Central memory CD8-positive, alpha-beta T cell (primary cell): ENCODE measurements around the gene IPO5.
"Not testable (repeated sequence)": the region's sequence is repeated elsewhere in the genome, so short reads cannot be mapped to it uniquely, and the experiment has no call there.

Source experiments
- ATAC-seq: fragments of 150-1000 bp; cut with Tn5 transposase; replicated peaks from 2 replicates; pipeline ENCODE4 v1.10.0; 2022; ENCODE audit warnings: mild to moderate bottlenecking, moderate FRiP score, moderate number of reproducible peaks; ENCODE audit not compliant: poor library complexity, severe bottlenecking; ENCODE audit errors: extremely low read depth
- DNase-seq, 2 donors: peaks; one replicate each; pipeline ENCODE4 v3.0.0; 2021; ENCODE audit warnings: low spot score in 2 of 2
- H3K27ac Mint-ChIP-seq: one replicate; pipeline ENCODE4 v1.8.0; 2022; ENCODE audit warnings: low read depth, mild to moderate bottlenecking, moderate library complexity, mixed read lengths
- H3K27me3 Mint-ChIP-seq: one replicate; pipeline ENCODE4 v1.8.0; 2022; ENCODE audit warnings: mixed read lengths
- H3K36me3 Mint-ChIP-seq: one replicate; pipeline ENCODE4 v1.8.0; 2022; ENCODE audit warnings: mild to moderate bottlenecking, moderate library complexity, mixed read lengths; ENCODE audit not compliant: insufficient read depth
- H3K4me1 Mint-ChIP-seq: one replicate; pipeline ENCODE4 v1.8.0; 2022; ENCODE audit warnings: mixed read lengths
- H3K4me3 Mint-ChIP-seq: one replicate; pipeline ENCODE4 v1.8.0; 2022; ENCODE audit warnings: mild to moderate bottlenecking, moderate library complexity, mixed read lengths
- H3K9me3 Mint-ChIP-seq: one replicate; pipeline ENCODE4 v1.8.0; 2022; ENCODE audit warnings: mixed read lengths

The IPO5 gene

DNA sequence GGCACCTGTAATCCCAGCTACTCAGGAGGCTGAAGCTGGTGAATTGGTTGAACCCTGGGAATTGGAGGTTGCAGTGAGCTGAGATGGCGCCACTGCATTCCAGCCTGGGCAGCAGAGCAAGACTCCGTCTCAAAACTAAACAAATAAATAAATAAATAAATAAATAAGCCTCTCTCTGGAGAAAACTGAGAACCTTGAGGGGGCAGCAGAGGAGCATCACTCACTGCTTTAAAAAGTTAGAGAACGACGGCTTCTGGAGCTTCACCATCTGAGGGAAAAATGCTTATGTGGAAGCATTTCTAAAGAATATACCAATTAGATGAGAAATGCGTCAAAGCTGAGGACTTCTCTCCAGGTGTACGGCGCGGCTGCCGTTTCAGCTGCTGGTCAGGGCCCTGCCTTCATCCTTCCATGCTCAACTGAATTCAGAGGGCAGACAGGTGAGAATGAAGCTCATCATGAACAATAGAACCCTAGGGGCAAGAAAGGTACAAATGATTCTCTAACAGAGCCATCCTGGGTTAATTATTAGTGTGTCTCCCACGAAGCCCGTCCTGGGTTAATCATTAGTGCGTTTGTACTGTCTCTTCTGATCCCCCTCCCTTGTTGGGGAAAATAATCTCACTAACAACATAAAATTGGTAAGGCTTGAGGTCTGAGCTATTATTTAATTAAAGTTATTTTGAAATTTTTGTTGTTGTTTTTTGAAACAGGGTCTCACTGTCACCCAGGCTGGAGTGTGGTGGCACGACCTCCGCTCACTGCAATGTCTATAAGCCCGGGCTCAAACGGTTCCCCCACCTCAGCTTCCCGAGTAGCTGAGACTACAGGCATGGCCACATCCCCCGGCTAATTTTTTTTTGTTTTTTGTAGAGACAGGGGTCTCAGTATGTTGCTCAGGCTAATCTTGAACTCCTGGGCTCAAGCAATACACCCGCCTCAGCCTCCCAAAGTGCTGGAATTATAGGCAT is 80.1 kb downstream of the IPO5 start:
- Mint-ChIP-seq H3K27me3 (no peaks in the 10 kb centered on the region), H3K4me3 (no peak overlapping the region), H3K9me3 (no peaks in the 10 kb centered on the region), H3K4me1 (no peaks in the 10 kb centered on the region), H3K36me3 (no peaks in the 10 kb centered on the region), H3K27ac (no peak overlapping the region)
- no peak for DNase-seq
- no peak for ATAC-seq

GRCh38 chr13:98035373-98035772 is 81.9 kb downstream of the IPO5 start:
- H3K27ac Mint-ChIP-seq = no peak overlapping the region
- H3K4me3 Mint-ChIP-seq = no peak overlapping the region
- no peaks in the 10 kb centered on the region for H3K36me3 Mint-ChIP-seq
- H3K9me3 Mint-ChIP-seq = no peaks in the 10 kb centered on the region
- H3K4me1 Mint-ChIP-seq = no peaks in the 10 kb centered on the region
- ATAC-seq (no peak), DNase-seq (no peak)
- peaks cover 8% of the 10 kb centered on the region for H3K27me3 Mint-ChIP-seq

DNA sequence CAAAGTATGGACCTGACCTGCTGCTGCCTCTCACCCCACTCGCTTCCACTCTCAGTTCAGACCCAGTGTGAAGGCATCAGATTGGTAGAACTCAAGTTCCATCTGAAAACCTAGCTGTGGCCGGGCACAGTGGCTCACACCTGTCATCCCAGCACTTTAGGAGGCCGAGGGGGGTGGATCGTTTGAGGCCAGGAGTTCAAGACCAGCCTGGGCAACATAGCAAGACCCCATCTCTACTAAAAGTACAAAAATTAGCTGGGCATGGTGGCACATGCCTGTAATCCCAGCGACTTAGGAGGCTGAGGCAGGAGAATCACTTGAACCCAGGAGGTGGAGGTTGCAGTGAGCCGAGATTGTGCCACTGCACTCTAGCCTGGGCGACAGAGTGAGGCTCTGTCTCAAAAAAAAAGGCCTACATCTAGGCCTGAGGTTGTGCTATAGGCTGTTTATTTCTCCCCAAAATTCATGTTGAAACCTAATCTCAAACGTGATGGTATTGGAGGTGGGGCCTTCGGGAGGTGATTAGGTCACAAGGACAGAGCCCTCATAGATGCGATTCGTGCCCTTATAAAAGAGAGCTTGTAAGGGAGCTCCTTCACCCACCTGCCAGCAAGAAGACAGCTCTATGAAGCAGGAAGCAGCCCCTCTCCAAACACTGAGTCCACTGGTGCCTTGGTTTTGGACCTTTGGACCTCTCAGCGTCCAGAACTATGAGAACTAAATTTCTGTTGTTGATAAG is 83.3 kb downstream of the IPO5 start:
- not testable (repeated sequence) for ATAC-seq, H3K27ac Mint-ChIP-seq

GRCh38 chr13:98039261-98039660 is 85.8 kb downstream of the IPO5 start:
- Mint-ChIP-seq H3K36me3 (no peaks in the 10 kb centered on the region), H3K27ac (no peak overlapping the region), H3K9me3 (no peaks in the 10 kb centered on the region), H3K4me3 (no peak overlapping the region), H3K4me1 (no peaks in the 10 kb centered on the region), H3K27me3 (peaks cover 10% of the 10 kb centered on the region)
- DNase-seq = no peak
- no peak for ATAC-seq

More for the DNA sequence above, 83.3 kb downstream of the IPO5 start:
- H3K4me1 Mint-ChIP-seq, H3K9me3 Mint-ChIP-seq, H3K27me3 Mint-ChIP-seq, DNase-seq, H3K4me3 Mint-ChIP-seq, H3K36me3 Mint-ChIP-seq: not testable (repeated sequence)

DNA sequence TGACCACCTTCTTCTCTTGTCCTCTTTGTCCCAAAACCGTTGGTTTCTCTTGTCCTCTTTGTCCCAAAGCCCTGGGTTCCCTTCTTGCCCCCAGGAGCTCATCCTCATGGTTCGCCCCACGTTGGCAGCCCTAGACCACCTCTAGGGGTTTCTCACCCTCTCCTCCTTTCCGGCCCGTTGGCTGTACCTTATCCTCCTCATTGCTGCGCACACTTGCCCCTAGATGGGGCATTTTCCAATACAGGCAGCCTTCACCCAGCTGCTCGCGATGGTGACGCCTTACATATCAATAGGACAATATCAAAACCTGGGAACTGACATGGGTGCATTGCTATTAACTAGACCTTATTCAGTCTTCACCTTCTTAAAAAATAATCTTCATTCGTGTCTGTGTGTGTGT is 86.5 kb downstream of the IPO5 start:
- no peak for ATAC-seq
- H3K36me3 Mint-ChIP-seq = no peaks in the 10 kb centered on the region

DNA sequence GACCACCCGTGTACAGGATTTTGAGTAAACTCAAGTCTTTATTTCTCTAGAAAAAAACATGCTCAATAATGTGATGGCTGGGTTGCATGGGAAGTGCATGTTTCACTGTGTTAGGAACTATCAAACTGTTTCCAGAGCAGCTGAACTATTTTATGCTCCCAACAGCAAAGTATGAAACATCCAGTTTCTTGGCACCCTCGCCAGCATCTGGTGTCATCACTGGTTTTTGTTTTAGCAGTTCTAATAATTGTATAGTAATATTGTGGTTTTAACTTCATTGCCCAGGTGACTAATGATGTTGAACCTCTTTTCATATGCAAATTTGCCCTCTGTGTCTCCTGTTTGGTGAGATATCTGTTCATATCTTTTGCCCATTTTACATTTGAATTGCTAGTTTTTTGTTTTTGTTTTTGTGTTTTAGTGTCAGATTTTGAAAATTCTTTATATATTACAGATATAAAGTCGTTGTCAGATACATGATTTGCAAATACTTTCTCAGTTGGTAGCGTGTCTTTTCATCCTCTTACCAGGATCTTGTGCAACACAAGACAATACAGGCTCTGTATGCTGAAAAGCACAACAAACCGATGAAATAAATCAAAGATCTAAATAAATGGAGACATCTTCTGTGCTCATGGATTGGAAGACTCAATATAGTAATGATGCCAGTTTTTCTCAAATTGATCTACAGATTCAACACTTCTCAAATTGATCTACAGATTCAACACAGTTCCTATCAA is 87.8 kb downstream of the IPO5 start:
- H3K4me3 Mint-ChIP-seq = no peak overlapping the region
- H3K9me3 Mint-ChIP-seq = no peaks in the 10 kb centered on the region
- no peaks in the 10 kb centered on the region for H3K36me3 Mint-ChIP-seq
- H3K27me3 Mint-ChIP-seq = peaks cover 10% of the 10 kb centered on the region
- H3K4me1 Mint-ChIP-seq = no peaks in the 10 kb centered on the region
- no peak overlapping the region for H3K27ac Mint-ChIP-seq
- DNase-seq (no peak), ATAC-seq (no peak)

More for the DNA sequence above, 86.5 kb downstream of the IPO5 start:
- Mint-ChIP-seq H3K9me3 (no peaks in the 10 kb centered on the region), H3K27me3 (peaks cover 10% of the 10 kb centered on the region), H3K27ac (no peak overlapping the region), H3K4me1 (no peaks in the 10 kb centered on the region), H3K4me3 (no peak overlapping the region)
- DNase-seq = no peak

GRCh38 chr13:98044301-98044700 is 90.8 kb downstream of the IPO5 start:
- H3K36me3 Mint-ChIP-seq = no peaks in the 10 kb centered on the region

DNA sequence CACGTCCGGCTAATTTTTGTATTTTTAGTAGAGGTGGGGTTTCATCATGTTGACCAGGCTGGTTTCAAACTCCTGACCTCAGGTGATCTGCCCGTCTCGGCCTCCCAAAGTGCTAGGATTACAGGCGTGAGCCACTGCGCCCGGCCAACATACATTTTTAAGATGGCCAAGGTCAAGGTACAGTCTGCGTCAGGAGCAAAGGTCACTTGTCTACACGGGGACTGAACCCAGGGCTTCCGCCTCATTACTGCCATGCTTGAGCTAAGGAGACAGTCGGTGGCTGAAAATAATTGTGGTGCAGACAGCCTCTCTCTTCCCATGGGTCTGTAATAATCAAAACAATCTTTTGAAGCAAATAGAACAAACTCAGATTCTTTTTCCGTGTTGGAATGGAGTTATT is 94.3 kb downstream of the IPO5 start:
- H3K36me3 Mint-ChIP-seq, H3K4me3 Mint-ChIP-seq, H3K4me1 Mint-ChIP-seq, H3K9me3 Mint-ChIP-seq, H3K27ac Mint-ChIP-seq, ATAC-seq, DNase-seq: not testable (repeated sequence)
- peaks cover 13% of the 10 kb centered on the region for H3K27me3 Mint-ChIP-seq

More at GRCh38 chr13:98044301-98044700, 90.8 kb downstream of the IPO5 start:
- ATAC-seq = no peak
- H3K4me3 Mint-ChIP-seq = no peak overlapping the region
- no peaks in the 10 kb centered on the region for H3K4me1 Mint-ChIP-seq
- H3K9me3 Mint-ChIP-seq = no peaks in the 10 kb centered on the region
- H3K27me3 Mint-ChIP-seq = peaks cover 23% of the 10 kb centered on the region
- no peak overlapping the region for H3K27ac Mint-ChIP-seq
- DNase-seq = no peak

DNA sequence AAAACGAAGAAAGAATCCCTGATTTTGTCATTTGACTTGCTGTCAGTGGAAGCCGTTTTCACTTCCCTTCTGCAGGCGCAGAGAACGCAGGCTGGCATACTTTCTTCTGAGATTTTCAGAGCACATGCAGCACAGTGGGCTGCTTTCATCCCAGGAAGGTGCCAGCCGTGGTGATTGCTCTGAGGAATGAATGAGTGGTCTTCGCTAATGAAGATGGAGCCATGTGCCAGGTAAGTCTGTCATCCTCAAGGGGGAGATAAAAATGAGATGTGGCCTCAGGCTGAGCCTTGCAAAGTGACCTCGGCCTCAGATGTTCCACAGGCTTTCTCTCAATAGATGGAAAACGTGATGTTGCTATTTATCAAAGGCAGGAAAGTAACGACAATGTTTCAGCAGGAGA is 94.8 kb downstream of the IPO5 start:
- Mint-ChIP-seq H3K36me3 (no peaks in the 10 kb centered on the region), H3K4me1 (no peaks in the 10 kb centered on the region), H3K27me3 (peaks cover 13% of the 10 kb centered on the region), H3K9me3 (peaks cover 5% of the 10 kb centered on the region), H3K27ac (no peak overlapping the region), H3K4me3 (no peak overlapping the region)
- DNase-seq (no peak), ATAC-seq (no peak)

DNA sequence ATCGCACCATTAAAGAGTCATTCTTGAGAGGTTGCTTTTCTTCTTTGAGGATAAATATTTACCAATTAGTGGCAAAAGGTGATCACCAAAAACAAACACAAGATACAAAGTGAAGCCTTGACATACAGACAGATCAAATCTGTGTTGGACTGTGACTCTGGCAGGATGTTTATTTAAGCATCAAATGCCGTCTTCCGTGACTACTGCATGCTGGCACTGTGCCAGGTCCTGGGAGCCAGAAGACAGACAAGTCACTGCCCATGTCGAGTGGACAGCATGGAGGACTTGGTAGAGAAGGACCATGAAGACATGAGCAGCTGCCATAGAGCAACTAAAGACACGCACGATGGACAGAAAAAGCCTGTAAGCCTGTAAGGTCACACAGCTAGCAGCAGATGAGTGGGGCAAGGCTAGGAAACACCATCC is 96.6 kb downstream of the IPO5 start:
- no peak for DNase-seq
- no peaks in the 10 kb centered on the region for H3K4me1 Mint-ChIP-seq
- H3K36me3 Mint-ChIP-seq = no peaks in the 10 kb centered on the region
- H3K27ac Mint-ChIP-seq = no peak overlapping the region
- peaks cover 5% of the 10 kb centered on the region for H3K9me3 Mint-ChIP-seq
- ATAC-seq = no peak
- peaks cover 27% of the 10 kb centered on the region for H3K27me3 Mint-ChIP-seq
- H3K4me3 Mint-ChIP-seq = no peak overlapping the region

DNA sequence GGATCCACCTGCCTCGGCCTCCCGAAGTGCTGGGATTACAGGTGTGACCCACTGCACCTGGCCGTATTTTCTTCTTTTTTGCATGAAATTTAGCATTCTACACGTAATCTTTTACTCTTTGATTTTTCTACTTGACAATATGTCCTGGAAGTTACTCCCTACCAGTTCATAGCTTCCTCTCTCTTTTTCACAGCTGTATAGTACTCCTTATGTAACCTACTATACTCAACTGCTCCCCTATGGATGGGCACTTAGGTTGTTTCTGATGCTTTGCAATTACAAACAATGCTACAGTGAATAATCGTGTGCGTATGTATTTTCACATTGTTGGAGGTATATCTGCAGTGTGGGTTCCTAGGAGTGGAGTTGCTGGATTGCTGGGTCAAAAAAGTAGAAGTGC is 98.9 kb downstream of the IPO5 start:
- peaks cover 39% of the 10 kb centered on the region for H3K27me3 Mint-ChIP-seq
- no peaks in the 10 kb centered on the region for H3K36me3 Mint-ChIP-seq
- DNase-seq = no peak
- H3K4me1 Mint-ChIP-seq = no peaks in the 10 kb centered on the region
- H3K4me3 Mint-ChIP-seq = no peak overlapping the region
- no peak for ATAC-seq
- H3K27ac Mint-ChIP-seq = no peak overlapping the region
- H3K9me3 Mint-ChIP-seq = peaks cover 5% of the 10 kb centered on the region

- peaks cover 28% of the 10 kb centered on the region for H3K27me3 Mint-ChIP-seq
- H3K4me1 Mint-ChIP-seq = no peaks in the 10 kb centered on the region
- DNase-seq (no peak), ATAC-seq (no peak)
- no peaks in the 10 kb centered on the region for H3K36me3 Mint-ChIP-seq
- no peak overlapping the region for H3K4me3 Mint-ChIP-seq
- peaks cover 5% of the 10 kb centered on the region for H3K9me3 Mint-ChIP-seq
- H3K27ac Mint-ChIP-seq = no peak overlapping the region
Observed at GRCh38 chr13:98054301-98054700, 100.8 kb downstream of the IPO5 start.
